ENCODE data around the gene AMIGO1.

AMIGO1 gene

DNA sequence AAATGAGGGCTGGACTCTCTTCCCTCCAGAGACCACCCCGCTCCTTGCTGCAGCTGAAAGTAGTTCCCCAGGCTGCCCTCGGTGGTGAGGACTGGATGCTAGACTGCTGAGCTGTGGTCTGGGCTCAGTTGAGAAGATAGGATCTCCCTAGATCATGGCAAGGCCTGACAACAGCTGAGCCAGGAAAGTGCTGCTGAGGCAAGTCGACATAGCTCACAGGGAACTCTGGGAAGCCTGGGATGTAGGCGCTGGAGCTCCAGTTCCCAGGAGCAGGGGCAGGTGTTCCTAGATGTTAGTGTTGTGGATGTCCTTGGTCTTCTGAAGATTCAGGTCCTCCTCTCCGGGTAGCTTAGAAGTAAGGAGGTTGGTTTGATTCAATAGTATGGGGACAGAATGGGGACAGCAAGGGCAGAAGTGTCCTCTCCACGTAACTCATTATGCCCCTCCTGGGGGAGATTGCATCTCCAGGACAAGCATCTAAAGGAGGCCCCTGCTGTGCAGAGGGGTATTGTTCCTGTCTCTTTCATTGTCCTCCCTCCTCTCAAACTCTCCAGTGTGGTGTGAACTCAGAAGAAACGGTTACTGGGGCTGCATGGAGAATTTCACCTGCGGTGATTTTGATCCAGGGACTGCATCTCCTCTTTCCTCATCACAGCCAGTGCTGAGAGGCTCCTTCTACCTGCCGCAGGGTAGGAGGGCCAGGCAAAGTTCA is 11.9 kb downstream of the AMIGO1 start:
- DNase-seq (ENCODE audit: low read depth in 2 of 2): no peak
- no peak for TF ChIP-seq CTCF (IDR thresholded peaks at IDR 0.05; ENCODE audit: low read depth, low read length)
- no peak overlapping the region for H3K4me3 ChIP-seq (replicated peaks in 1 of 2; ENCODE audit: low read depth in 2 of 2, low read length in 2 of 2)

GRCh38 chr1:109495738-109496137 is 13.8 kb downstream of the AMIGO1 start:
- DNase-seq (ENCODE audit: low read depth in 2 of 2): no peak
- TF ChIP-seq CTCF (IDR thresholded peaks at IDR 0.05; ENCODE audit: low read depth, low read length): no peak
- H3K4me3 ChIP-seq (replicated peaks in 1 of 2; ENCODE audit: low read depth in 2 of 2, low read length in 2 of 2): no peak overlapping the region

DNA sequence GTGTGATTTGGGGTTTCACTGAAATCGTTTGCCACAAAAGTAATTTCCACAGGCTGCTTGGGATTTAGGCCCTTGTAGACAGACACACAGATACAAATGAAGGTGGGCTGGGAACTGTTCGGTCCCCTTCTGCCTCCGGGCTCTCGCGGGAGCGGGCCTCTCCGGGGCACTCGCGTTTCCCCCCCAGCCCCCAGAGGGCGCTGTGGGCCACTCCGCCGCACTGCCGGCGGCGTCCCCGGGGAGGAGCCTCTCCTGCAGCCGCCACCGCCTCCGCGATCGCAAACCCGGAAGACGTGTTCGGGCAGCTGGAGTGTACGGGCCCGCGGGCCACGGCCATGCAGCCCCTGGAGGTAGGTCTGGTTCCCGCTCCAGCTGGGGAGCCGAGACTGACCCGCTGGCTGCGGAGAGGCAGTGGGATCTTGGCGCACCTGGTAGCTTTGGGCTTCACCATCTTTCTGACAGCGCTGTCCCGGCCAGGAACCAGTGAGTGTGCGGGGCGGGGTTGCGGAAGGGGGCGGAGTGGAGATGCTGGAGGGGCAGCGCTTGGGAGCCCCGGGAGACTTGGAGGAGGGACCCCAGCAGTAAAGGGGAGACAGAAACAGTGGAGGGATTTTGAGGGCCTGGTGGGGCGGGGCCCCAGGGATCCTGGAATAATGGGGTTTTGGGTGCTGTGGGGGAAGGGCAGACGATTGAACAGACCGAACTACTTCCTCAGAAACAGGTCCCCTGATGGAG is 15.6 kb downstream of the AMIGO1 start, which contains the start of gene CYB561D1:
TSS of gene CYB561D1 (plus strand) at position 290 of the 735 bp plus-strand sequence. CDS start at position 336, 46 bp downstream.
- DNase-seq (ENCODE audit: low read depth in 2 of 2): peak; percentile 84 to 87
- H3K4me3 ChIP-seq (replicated peaks in 1 of 2; ENCODE audit: low read depth in 2 of 2, low read length in 2 of 2): peak within 1 kb of the TSS; percentile 81 to 94
- peak; percentile 66 for TF ChIP-seq CTCF (IDR thresholded peaks at IDR 0.05; ENCODE audit: low read depth, low read length)

DNA sequence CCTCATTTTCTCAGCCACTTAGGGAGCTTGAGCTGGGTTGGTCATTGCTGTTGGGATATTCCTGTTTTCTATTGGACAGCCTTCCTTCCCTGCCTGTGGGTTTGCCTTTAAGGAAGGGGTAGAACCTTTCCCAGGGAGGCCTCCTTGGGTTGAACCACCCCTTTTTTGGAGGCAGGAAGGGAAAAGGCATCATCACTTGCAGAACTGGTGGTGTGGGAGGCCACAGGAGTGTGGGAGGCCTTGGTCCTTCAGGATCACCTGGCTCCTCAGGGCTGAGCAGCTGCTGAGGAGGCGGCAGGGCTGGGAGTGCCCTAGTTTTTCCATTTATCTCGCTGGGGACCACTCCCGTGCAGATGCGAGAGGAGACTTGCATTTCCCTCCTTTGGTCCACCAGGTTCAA is 16.3 kb downstream of the AMIGO1 start:
- TF ChIP-seq CTCF (IDR thresholded peaks at IDR 0.05; ENCODE audit: low read depth, low read length): no peak
- no peak for DNase-seq (ENCODE audit: low read depth in 2 of 2)
- peak overlapping the region in 1 of 2 donors; percentile 81 for H3K4me3 ChIP-seq (replicated peaks in 1 of 2; ENCODE audit: low read depth in 2 of 2, low read length in 2 of 2)

- no peak for TF ChIP-seq CTCF (IDR thresholded peaks at IDR 0.05; ENCODE audit: low read depth, low read length)
- H3K4me3 ChIP-seq (replicated peaks in 1 of 2; ENCODE audit: low read depth in 2 of 2, low read length in 2 of 2): no peak overlapping the region
- no peak for DNase-seq (ENCODE audit: low read depth in 2 of 2)
These were observed 16.7 kb downstream of the AMIGO1 start for GRCh38 chr1:109492779-109493178.

DNA sequence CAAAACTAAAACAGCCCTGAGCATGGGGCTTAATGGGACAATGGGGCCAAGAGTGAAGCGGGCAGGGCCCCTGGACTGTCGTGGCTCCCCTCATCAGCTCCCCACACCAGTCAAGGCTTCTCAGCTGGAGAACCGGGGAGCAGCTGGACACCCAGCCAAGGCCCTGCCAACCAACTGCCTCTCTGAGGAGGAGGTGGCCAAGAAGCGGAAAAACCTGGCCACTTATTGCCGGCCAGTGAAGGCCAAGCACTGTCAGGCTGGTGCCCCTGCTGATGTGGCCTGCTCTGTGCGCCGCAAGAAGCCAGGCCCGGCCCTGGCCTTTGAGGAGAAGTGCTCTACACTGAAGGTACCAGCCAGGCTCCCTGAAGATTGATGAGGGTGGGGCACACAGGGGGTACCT is 18.2 kb downstream of the AMIGO1 start:
- no peak overlapping the region for H3K4me3 ChIP-seq (replicated peaks in 1 of 2; ENCODE audit: low read depth in 2 of 2, low read length in 2 of 2)
- no peak for DNase-seq (ENCODE audit: low read depth in 2 of 2)
- TF ChIP-seq CTCF (IDR thresholded peaks at IDR 0.05; ENCODE audit: low read depth, low read length): no peak

Measured in cardiac fibroblast (primary cell).